GM12878 (cell line): ENCODE measurements around the gene STYXL1. TPM values are rescaled to one million over a fixed set of nuclear protein-coding genes. Genes with fewer than 3 reads are reported as not detected.
A peak's percentile ranks its signal among the peaks of the same experiment; 100 is the strongest.

ENCODE experiments used
- ATAC-seq: fragments of 200-7000 bp; cut with Tn5 transposase; 3 replicates; pipeline ENCODE4 v1.9.1; 2020; ENCODE audit warnings: mild to moderate bottlenecking, moderate library complexity
- BruUV-seq: library from RNA; stranded (reverse); fragments of 400-500 nt; replicated peaks from 2 replicates; lab custom pipeline; 2021; lab: Mats Ljungman, UMichigan
- CTCF ChIA-PET: fragments of 300-600 bp; sonication (Branson Sonifier 250); formaldehyde crosslinking; extraction: SDS; loops from one replicate; lab custom pipeline; 2021; ENCODE audit warnings: inconsistent platforms; lab: Yijun Ruan, JAX
- POLR2A ChIA-PET: fragments of 350-600 bp; formaldehyde crosslinking; extraction: SDS; loops from one replicate; lab custom pipeline; 2021; ENCODE audit warnings: inconsistent platforms; lab: Charles Lee
- RAD21 ChIA-PET: fragments of 300-600 bp; sonication (Branson Sonifier 250); formaldehyde crosslinking; loops from one replicate; lab custom pipeline; 2023; ENCODE audit warnings: antibody characterized with exemption; ENCODE audit not compliant: unreplicated experiment; lab: Charles Lee
- SMC1A ChIA-PET: fragments of 300-600 bp; sonication (Branson Sonifier 250); formaldehyde crosslinking; loops from one replicate; lab custom pipeline; 2023; ENCODE audit not compliant: unreplicated experiment, uncharacterized antibody; lab: Charles Lee
- DNase-seq: peaks from one replicate; pipeline ENCODE4 v3.0.0-alpha.2; 2011; ENCODE audit warnings: low read depth, low spot score
- FAIRE-seq: peaks from 3 replicates; lab custom pipeline; 2011; peaks lifted over from hg19 to GRCh38; lab: Jason Lieb, UNC
- H2AFZ ChIP-seq: 2 replicates; pipeline ENCODE4 v1.6.0; 2011; ENCODE audit warnings: low read depth, low read length, control low read depth; ENCODE audit not compliant: control insufficient read depth
- H3K27ac ChIP-seq: 2 replicates; pipeline ENCODE4 v1.5.1; 2011; ENCODE audit warnings: control low read depth; ENCODE audit not compliant: control insufficient read depth, insufficient read depth
- H3K27me3 ChIP-seq, 2 experiments: replicated peaks in 1 of 2; 2 replicates each; pipeline versions ENCODE4 v1.6.0 to v1.6.1; 2011; ENCODE audit warnings: low read length in 1 of 2; ENCODE audit not compliant: control insufficient read depth in 2 of 2, insufficient read depth in 2 of 2
- H3K36me3 ChIP-seq, 2 experiments: 2 replicates each; pipeline ENCODE4 v1.5.1; 2011; ENCODE audit warnings: low read length in 1 of 2; ENCODE audit not compliant: control insufficient read depth in 2 of 2, insufficient read depth in 2 of 2
- H3K4me1 ChIP-seq: 2 replicates; pipeline ENCODE4 v1.6.1; 2011; ENCODE audit warnings: mild to moderate bottlenecking, low read length, moderate library complexity, mixed read lengths; ENCODE audit not compliant: control insufficient read depth, insufficient read depth
- H3K4me2 ChIP-seq: 2 replicates; pipeline ENCODE4 v1.6.0; 2011; ENCODE audit warnings: control low read depth; ENCODE audit not compliant: control insufficient read depth, insufficient read depth
- H3K4me3 ChIP-seq: fragments of 200-600 bp; sonication (generic); 2 replicates; pipeline ENCODE4 v1.5.1; 2016
- H3K79me2 ChIP-seq: 2 replicates; pipeline ENCODE4 v1.6.0; 2011; ENCODE audit warnings: low read length; ENCODE audit not compliant: control insufficient read depth, insufficient read depth
- H3K9ac ChIP-seq: 2 replicates; pipeline ENCODE4 v1.8.0; 2011; ENCODE audit warnings: low read length, control low read depth, mixed read lengths; ENCODE audit not compliant: control insufficient read depth, insufficient read depth
- H3K9me3 ChIP-seq: replicated peaks from 3 replicates; pipeline ENCODE4 v1.5.1; 2011; ENCODE audit warnings: mild to moderate bottlenecking, low read length; ENCODE audit not compliant: control insufficient read depth, insufficient read depth
- H4K20me1 ChIP-seq: 2 replicates; pipeline ENCODE4 v1.6.0; 2011; ENCODE audit not compliant: control insufficient read depth, insufficient read depth
- CBX5 ChIP-seq: sonication (generic); IDR thresholded peaks from 2 replicates; pipeline ENCODE4 v1.6.1; 2016; ENCODE audit warnings: low read depth, moderate library complexity, mild to moderate bottlenecking, inconsistent platforms
- NFIC ChIP-seq: IDR thresholded peaks from 2 replicates; pipeline ENCODE4 v1.6.1; 2012; ENCODE audit warnings: low read depth, mild to moderate bottlenecking, inconsistent platforms, low read length, moderate library complexity
- SMAD5 ChIP-seq: IDR thresholded peaks from 2 replicates; pipeline ENCODE4 v1.6.1; 2016; ENCODE audit warnings: antibody characterized with exemption, low read depth
- WGBS: methylation state at CpG from one replicate; pipeline ENCODE4 v1.1.6; 2016; ENCODE audit warnings: low lambda C conversion rate; ENCODE audit not compliant: insufficient replicate concordance, insufficient coverage; ENCODE audit errors: missing lambda C conversion rate; 5-methylcytosine and 5-hydroxymethylcytosine counted together
- in situ Hi-C: fragments of 300-500 bp; cut with MboI; formaldehyde crosslinking; loops from 9 replicates; pipeline ENCODE4 v1.14.3; 2018; ENCODE audit warnings: mixed read lengths
- intact Hi-C: fragments of 100-400 bp; cut with micrococcal nuclease; formaldehyde crosslinking; loops from one replicate; pipeline ENCODE4 v1.14.2; 2022; ENCODE audit not compliant: unreplicated experiment
- polyA plus RNA-seq, 11 experiments: library from polyadenylated mRNA; depleted of rRNA in 4 of 11; unstranded in 6 of 11; stranded (reverse) in 5 of 11; fragments of >200 nt; fragmentation: Nextera tagmentation in 4 of 11; fragmentation: Illumina TruSeq in 1 of 11; extraction: Ambion mirVana in 4 of 11; extraction: Trizol in 1 of 11; gene quantifications; 1 replicate in 1 of 11; 2 replicates in 10 of 11; pipeline versions ENCODE4 v1.2.1 to v1.2.3, GENCODE V29; 2011 to 2016; ENCODE audit warnings: inconsistent platforms in 2 of 11, missing spikeins in 2 of 11, low read depth in 1 of 11
- total RNA-seq, 4 experiments: library from RNA; depleted of rRNA in 3 of 4; stranded (reverse); fragments of >200 nt in 3 of 4; fragmentation: Illumina TruSeq in 1 of 4; extraction: Trizol in 1 of 4; gene quantifications; 2 replicates each; pipeline versions ENCODE4 v1.2.1 to v1.2.3, GENCODE V29; 2013 to 2021
- TF ChIP-seq, protein P1 (sequence below): IDR thresholded peaks from 2 replicates; pipeline ENCODE4 v1.6.1; 2012; ENCODE audit warnings: improper control_type of control experiment, low read depth, low read length; ENCODE audit not compliant: insufficient replicate concordance

STYXL1 gene
- total and polyA plus RNA-seq, 10 of the 15 experiments (the other 5 are each of a cell fraction or from before 2014, with no cell fraction given) = 18.4 to 65.9 (median 40.7) TPM

DNA sequence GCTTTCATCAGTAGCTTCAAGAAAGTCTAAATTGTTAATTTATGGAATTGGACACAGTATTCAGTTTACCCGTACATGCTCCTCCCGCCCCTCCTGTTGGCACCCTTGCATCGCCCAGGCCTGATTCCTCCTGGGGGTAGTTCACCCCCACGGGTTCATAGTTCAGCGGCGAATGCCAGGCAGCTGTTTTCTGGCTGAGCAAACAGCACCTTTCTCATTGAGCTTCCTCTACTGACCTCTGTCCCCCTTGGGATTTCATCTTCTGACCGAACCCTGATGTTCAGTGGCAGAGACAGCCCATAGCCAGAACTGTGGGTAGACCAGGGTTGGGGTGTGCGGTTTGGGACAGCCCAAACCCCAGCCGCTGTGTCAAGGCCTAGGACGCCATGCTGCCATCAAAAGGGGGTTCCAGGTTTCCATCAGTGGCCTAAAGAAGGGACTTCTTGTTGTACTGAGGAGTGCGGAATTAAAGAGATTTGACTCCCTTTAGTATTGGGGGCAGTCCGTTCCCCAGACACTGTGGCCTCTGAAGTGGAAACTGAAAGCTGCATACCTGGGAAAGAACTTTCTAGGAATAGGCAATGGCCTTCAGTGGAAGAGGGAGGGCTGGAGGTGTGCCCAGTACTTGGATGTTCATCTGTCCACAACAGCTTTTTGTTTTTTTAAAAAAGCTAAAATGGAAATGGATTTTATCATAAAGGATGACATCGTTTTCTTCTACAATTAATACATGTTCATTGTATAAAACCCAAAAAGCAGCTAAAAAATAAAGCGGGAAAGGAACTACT, 19.1 kb upstream of the STYXL1 start:
- Histone ChIP-seq H3K36me3 (peaks cover 24 to 33% of the 10 kb centered on the region in 2 experiments), H4K20me1 (no peaks in the 10 kb centered on the region), H3K4me2 (no peak overlapping the region), H3K27ac (no peak overlapping the region), H3K79me2 (no peaks in the 10 kb centered on the region), H2AFZ (no peak overlapping the region), H3K9me3 (no peaks in the 10 kb centered on the region), H3K4me3 (no peak overlapping the region), H3K4me1 (no peaks in the 10 kb centered on the region; the same call in 1 of the 2 replicates), H3K9ac (no peak overlapping the region), H3K27me3 (no peaks in the 10 kb centered on the region)
- ChIA-PET RAD21 (no interaction called here), CTCF (interaction anchor here (0.7 kb wide), 1 partner anchor 12 kb away, joined by 3 read pairs; no protein-coding TSS in a partner anchor), SMC1A (no interaction called here), POLR2A (no interaction called here)
- in situ Hi-C loops (no loop called here), intact Hi-C loops (no loop called here)
- DNase-seq = no peak
- TF ChIP-seq, protein P1, sequence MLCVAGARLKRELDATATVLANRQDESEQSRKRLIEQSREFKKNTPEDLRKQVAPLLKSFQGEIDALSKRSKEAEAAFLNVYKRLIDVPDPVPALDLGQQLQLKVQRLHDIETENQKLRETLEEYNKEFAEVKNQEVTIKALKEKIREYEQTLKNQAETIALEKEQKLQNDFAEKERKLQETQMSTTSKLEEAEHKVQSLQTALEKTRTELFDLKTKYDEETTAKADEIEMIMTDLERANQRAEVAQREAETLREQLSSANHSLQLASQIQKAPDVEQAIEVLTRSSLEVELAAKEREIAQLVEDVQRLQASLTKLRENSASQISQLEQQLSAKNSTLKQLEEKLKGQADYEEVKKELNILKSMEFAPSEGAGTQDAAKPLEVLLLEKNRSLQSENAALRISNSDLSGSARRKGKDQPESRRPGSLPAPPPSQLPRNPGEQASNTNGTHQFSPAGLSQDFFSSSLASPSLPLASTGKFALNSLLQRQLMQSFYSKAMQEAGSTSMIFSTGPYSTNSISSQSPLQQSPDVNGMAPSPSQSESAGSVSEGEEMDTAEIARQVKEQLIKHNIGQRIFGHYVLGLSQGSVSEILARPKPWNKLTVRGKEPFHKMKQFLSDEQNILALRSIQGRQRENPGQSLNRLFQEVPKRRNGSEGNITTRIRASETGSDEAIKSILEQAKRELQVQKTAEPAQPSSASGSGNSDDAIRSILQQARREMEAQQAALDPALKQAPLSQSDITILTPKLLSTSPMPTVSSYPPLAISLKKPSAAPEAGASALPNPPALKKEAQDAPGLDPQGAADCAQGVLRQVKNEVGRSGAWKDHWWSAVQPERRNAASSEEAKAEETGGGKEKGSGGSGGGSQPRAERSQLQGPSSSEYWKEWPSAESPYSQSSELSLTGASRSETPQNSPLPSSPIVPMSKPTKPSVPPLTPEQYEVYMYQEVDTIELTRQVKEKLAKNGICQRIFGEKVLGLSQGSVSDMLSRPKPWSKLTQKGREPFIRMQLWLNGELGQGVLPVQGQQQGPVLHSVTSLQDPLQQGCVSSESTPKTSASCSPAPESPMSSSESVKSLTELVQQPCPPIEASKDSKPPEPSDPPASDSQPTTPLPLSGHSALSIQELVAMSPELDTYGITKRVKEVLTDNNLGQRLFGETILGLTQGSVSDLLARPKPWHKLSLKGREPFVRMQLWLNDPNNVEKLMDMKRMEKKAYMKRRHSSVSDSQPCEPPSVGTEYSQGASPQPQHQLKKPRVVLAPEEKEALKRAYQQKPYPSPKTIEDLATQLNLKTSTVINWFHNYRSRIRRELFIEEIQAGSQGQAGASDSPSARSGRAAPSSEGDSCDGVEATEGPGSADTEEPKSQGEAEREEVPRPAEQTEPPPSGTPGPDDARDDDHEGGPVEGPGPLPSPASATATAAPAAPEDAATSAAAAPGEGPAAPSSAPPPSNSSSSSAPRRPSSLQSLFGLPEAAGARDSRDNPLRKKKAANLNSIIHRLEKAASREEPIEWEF = no peak
- TF ChIP-seq SMAD5 (peak; percentile 20; the same call in 1 of the 2 replicates), CBX5 (no peak), NFIC (no peak)
- ATAC-seq = no peak
- WGBS = 88% methylated on average over 14 of the region's 14 CpGs
- no TSS peak for BruUV-seq
- FAIRE-seq = no peak
